Endothelial cell of umbilical vein (primary cell): Measurements from ENCODE around the gene GABRA5.

Source experiments
- CTCF ChIP-seq, 2 donors: IDR thresholded peaks; 1 replicate in 1 of 2; 2 replicates in 1 of 2; pipeline ENCODE4 v1.5.1; 2011; ENCODE audit warnings: low read length in 2 of 2, mild to moderate bottlenecking in 2 of 2, moderate library complexity in 2 of 2, control low read depth in 1 of 2, inconsistent platforms in 1 of 2, low read depth in 1 of 2; ENCODE audit not compliant: insufficient read depth in 1 of 2; ENCODE audit errors: extremely low read depth in 1 of 2
- EZH2 ChIP-seq: IDR thresholded peaks from 2 replicates; pipeline ENCODE4 v1.6.1; 2012; ENCODE audit warnings: borderline replicate concordance, low read depth, mild to moderate bottlenecking, moderate library complexity, low read length, inconsistent platforms; ENCODE audit not compliant: severe bottlenecking

- no peak for TF ChIP-seq CTCF (IDR thresholded peaks at IDR 0.05; ENCODE audit: extremely low read depth in 1 of 2, insufficient read depth in 1 of 2, low read depth in 1 of 2, low read length in 2 of 2)
- no peak for TF ChIP-seq EZH2
Measured at GRCh38 chr15:26945046-26945445, 78.2 kb downstream of the GABRA5 start.
